Uterus (tissue), 2 donors: ENCODE results near the gene RETSAT.

Experiments
- CTCF ChIP-seq, 4 experiments: fragments of 200-600 bp in 2 of 4; fragments of 450-650 bp in 2 of 4; sonication (generic) in 2 of 4; IDR thresholded peaks; one replicate each; pipeline ENCODE4 v1.5.1; 2016 to 2019; ENCODE audit warnings: antibody characterized with exemption in 4 of 4, mild to moderate bottlenecking in 2 of 4, moderate library complexity in 1 of 4
- POLR2A ChIP-seq, 2 donors: fragments of 450-650 bp; IDR thresholded peaks; one replicate each; pipeline ENCODE4 v1.6.1; 2016; ENCODE audit warnings: antibody characterized with exemption in 2 of 2, mild to moderate bottlenecking in 1 of 2, moderate library complexity in 1 of 2

- no peak for TF ChIP-seq CTCF (IDR thresholded peaks at IDR 0.05)
- no peak for TF ChIP-seq POLR2A (IDR thresholded peaks at IDR 0.05)
Observed at GRCh38 chr2:85341269-85342029, 12.9 kb downstream of the RETSAT start.
